ENCODE measurements around the gene VARS2. TPM values are rescaled to one million over a fixed set of nuclear protein-coding genes. Genes with fewer than 3 reads are reported as not detected.

The VARS2 gene
- total RNA-seq, 2 donors from 2014 or later = 20.2 to 26.0 TPM

DNA sequence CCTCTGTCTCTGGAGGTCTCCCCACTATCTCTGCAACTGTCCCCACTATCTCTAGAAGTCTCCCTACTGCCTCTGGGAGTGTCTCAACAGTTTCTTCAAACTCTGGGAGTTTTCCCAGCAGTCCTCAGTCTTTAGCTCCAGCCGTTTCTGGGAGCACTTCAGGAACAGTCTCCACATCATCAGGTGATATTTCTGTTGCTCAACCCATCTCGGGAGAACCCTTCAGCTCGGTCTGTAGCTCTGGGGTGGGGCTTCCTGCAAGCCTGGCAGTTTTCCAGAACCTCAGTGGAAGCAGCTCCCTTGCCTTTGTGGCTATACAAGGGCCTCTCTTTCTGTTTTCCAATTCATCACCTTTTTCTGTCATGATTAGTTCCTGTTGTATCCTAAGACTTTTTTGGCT is 21.0 kb downstream of the VARS2 start:
- TF ChIP-seq, protein P1, sequence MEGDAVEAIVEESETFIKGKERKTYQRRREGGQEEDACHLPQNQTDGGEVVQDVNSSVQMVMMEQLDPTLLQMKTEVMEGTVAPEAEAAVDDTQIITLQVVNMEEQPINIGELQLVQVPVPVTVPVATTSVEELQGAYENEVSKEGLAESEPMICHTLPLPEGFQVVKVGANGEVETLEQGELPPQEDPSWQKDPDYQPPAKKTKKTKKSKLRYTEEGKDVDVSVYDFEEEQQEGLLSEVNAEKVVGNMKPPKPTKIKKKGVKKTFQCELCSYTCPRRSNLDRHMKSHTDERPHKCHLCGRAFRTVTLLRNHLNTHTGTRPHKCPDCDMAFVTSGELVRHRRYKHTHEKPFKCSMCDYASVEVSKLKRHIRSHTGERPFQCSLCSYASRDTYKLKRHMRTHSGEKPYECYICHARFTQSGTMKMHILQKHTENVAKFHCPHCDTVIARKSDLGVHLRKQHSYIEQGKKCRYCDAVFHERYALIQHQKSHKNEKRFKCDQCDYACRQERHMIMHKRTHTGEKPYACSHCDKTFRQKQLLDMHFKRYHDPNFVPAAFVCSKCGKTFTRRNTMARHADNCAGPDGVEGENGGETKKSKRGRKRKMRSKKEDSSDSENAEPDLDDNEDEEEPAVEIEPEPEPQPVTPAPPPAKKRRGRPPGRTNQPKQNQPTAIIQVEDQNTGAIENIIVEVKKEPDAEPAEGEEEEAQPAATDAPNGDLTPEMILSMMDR (IDR thresholded peaks at IDR 0.05) = no peak
- Histone ChIP-seq H3K36me3 (no peaks in the 10 kb centered on the region), H3K27me3 (replicated peaks; ENCODE audit: insufficient read depth) (no peaks in the 10 kb centered on the region), H3K27ac (no peak overlapping the region), H3K9me3 (no peaks in the 10 kb centered on the region), H3K4me1 (ENCODE audit: control insufficient read depth in 1 of 2, low read depth in 2 of 2) (no peaks in the 10 kb centered on the region), H3K4me3 (no peak overlapping the region)
- ATAC-seq (ENCODE audit: insufficient number of reproducible peaks, low FRiP score, low read depth) (no peak), DNase-seq (ENCODE audit: low spot score) (no peak)

DNA sequence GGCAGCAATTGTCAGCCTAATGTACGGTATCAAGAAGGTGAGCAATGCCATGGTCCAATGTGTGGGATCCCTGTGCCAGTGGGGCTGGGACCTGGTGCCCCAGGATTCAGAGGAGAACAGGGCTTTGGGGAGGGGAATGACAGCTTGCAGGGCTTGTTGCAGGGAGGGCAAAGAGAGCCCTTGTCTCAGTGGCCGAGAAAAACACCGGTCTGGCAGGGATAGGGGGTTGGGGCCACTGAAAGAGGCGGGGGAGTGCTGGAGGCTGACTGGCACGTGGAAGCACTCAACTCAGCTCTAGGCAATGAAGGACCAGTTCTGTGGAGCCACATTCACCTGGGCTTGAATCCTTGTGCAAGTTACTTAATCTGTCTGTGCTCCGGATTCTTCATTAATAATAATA is 23.2 kb downstream of the VARS2 start:
- Histone ChIP-seq H3K4me1 (ENCODE audit: control insufficient read depth in 1 of 2, low read depth in 2 of 2) (no peaks in the 10 kb centered on the region), H3K27me3 (replicated peaks; ENCODE audit: insufficient read depth) (no peaks in the 10 kb centered on the region), H3K4me3 (no peak overlapping the region), H3K27ac (no peak overlapping the region), H3K36me3 (no peaks in the 10 kb centered on the region), H3K9me3 (no peaks in the 10 kb centered on the region)
- TF ChIP-seq, protein P1 (IDR thresholded peaks at IDR 0.05) = no peak
- no peak for ATAC-seq (ENCODE audit: insufficient number of reproducible peaks, low FRiP score, low read depth)
- no peak for DNase-seq (ENCODE audit: low spot score)

DNA sequence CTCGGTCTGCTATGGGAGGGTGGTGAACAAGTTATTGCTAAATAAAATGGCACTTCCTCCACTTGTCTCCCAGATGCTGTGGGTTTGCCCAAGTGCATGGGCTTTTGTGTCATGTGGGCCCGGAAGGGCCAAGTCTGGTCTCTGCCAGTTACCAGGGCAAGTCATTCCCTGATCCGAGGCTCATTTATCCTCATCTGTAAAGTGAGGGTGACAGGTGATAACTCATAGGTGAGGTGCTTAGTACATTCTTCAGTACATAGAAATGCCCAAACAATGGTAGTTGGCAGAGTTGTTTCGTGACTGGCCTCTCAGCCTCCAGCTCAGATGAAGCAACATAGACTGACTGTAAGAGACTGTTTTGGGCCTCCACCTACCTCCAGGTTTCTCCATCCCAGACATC is 24.7 kb downstream of the VARS2 start:
- no peaks in the 10 kb centered on the region for H3K36me3 ChIP-seq
- no peaks in the 10 kb centered on the region for H3K9me3 ChIP-seq
- H3K4me1 ChIP-seq (ENCODE audit: control insufficient read depth in 1 of 2, low read depth in 2 of 2) = peaks cover 0 to 4% of the 10 kb centered on the region in 2 donors
- DNase-seq (ENCODE audit: low spot score) (no peak), ATAC-seq (ENCODE audit: insufficient number of reproducible peaks, low FRiP score, low read depth) (no peak)
- TF ChIP-seq, protein P1 (IDR thresholded peaks at IDR 0.05) = no peak
- H3K27ac ChIP-seq = no peak overlapping the region
- no peak overlapping the region for H3K4me3 ChIP-seq
- H3K27me3 ChIP-seq (replicated peaks; ENCODE audit: insufficient read depth) = no peaks in the 10 kb centered on the region

DNA sequence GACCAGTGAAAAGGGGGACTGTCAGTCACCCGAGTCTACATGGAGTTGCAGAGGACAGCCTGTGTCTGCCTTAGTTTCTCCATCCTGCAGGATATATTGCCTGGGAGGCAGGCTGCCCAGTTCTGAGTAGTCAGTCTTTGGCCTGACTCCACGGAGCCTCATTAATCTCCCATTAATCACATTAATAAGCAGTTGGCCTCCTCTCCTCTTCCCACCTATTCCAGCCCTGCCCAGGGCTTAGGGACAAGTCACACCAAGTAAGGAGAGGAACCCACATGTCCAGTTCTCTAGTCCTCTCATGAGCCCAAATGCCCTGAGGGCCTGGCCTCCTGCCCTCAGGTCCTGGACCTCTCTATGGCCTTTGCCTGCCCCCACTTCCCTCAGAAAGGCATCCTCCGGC is 25.4 kb downstream of the VARS2 start:
- Histone ChIP-seq H3K9me3 (no peaks in the 10 kb centered on the region), H3K27ac (no peak overlapping the region), H3K36me3 (no peaks in the 10 kb centered on the region), H3K4me1 (ENCODE audit: control insufficient read depth in 1 of 2, low read depth in 2 of 2) (peaks cover 0 to 4% of the 10 kb centered on the region in 2 donors), H3K27me3 (replicated peaks; ENCODE audit: insufficient read depth) (no peaks in the 10 kb centered on the region), H3K4me3 (no peak overlapping the region)
- ATAC-seq (ENCODE audit: insufficient number of reproducible peaks, low FRiP score, low read depth) = no peak
- no peak for DNase-seq (ENCODE audit: low spot score)
- TF ChIP-seq, protein P1 (IDR thresholded peaks at IDR 0.05) = no peak

DNA sequence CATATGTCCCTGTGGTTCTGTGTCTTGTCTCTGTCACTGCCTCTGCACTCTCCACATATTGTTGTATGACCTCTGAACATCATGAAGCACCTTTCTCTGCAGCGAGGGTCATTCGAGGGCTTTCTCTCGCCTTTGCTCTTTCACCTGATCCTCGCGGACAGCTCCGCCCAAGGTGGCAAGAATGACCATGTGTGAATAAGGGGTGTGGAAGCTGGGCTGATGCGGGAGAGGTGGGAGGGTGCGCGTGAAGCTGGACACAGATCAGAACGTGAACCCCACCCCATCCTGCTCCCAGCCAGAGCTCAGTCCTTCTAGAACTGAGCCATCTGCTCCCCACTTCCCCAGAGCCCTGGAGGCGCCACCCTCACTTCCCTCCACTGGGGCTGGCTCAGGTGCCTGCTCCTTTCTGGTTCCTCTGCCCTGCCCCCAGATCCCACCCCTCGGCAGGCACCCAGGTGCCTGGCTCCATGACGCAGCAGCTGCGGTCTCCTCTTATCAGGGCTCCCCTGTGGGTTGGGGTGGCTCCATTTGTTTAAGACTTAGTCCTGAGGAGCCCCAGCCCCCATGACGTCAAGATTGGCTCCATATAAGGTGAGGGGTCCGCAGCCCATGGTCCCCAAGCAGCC is 26.4 kb downstream of the VARS2 start, which contains the start of gene MUCL3:
Gene MUCL3, plus strand, starts transcription at position 613 of the 626 bp plus-strand sequence. CDS start 27 bp downstream, outside the sequence.
- TF ChIP-seq, protein P1 (IDR thresholded peaks at IDR 0.05) = no peak
- H3K36me3 ChIP-seq = no peaks in the 10 kb centered on the region
- peaks cover 0 to 4% of the 10 kb centered on the region in 2 donors for H3K4me1 ChIP-seq (ENCODE audit: control insufficient read depth in 1 of 2, low read depth in 2 of 2)
- no peak for DNase-seq (ENCODE audit: low spot score)
- no peaks in the 10 kb centered on the region for H3K9me3 ChIP-seq
- H3K4me3 ChIP-seq = no peak within 1 kb of the TSS
- no peak for ATAC-seq (ENCODE audit: insufficient number of reproducible peaks, low FRiP score, low read depth)
- H3K27ac ChIP-seq = no peak within 1 kb of the TSS
- H3K27me3 ChIP-seq (replicated peaks; ENCODE audit: insufficient read depth) = no peaks in the 10 kb centered on the region
